A549 (cell line): ENCODE measurements around the gene CTNNA3. TPM values are rescaled to one million over a fixed set of nuclear protein-coding genes. Genes with fewer than 3 reads are reported as not detected.

Experiments
- ATAC-seq, 2 experiments: fragments of 200-7000 bp in 1 of 2; fragments of >200 bp in 1 of 2; cut with Nextera tagmentation in 1 of 2; cut with Tn5 transposase in 1 of 2; 3 replicates each; pipeline versions ENCODE4 v1.8.0 to v1.9.1; 2018 to 2020; ENCODE audit warnings: mild to moderate bottlenecking in 1 of 2, moderate library complexity in 1 of 2
- CTCF ChIA-PET: fragments of 300-600 bp; sonication (Branson Sonifier 250); formaldehyde crosslinking; extraction: SDS; loops from one replicate; lab custom pipeline; 2021; ENCODE audit warnings: antibody characterized with exemption, inconsistent platforms; lab: Yijun Ruan, JAX
- POLR2A ChIA-PET: fragments of 350-600 bp; formaldehyde crosslinking; extraction: SDS; loops from one replicate; lab custom pipeline; 2021; ENCODE audit warnings: antibody characterized with exemption, inconsistent platforms; lab: Yijun Ruan, JAX
- DNase-seq, 2 experiments: peaks; one replicate each; pipeline versions ENCODE4 v3.0.0 to v3.0.0-alpha.2; 2011 to 2016; ENCODE audit warnings: low read depth in 1 of 2, low spot score in 1 of 2
- FAIRE-seq: peaks from 2 replicates; lab custom pipeline; 2011; peaks lifted over from hg19 to GRCh38; lab: Jason Lieb, UNC
- H3K27ac ChIP-seq, 2 experiments: fragments of >200 bp; sonication (Bioruptor Twin); formaldehyde crosslinking; 3 replicates each; pipeline ENCODE4 v1.5.1; 2016 to 2017
- H3K4me1 ChIP-seq: fragments of >200 bp; sonication (Bioruptor Twin); formaldehyde crosslinking; 3 replicates; pipeline ENCODE4 v1.6.1; 2016
- H3K4me2 ChIP-seq: fragments of >200 bp; sonication (Bioruptor Twin); formaldehyde crosslinking; 3 replicates; pipeline ENCODE4 v1.6.1; 2016
- H3K4me3 ChIP-seq: fragments of >200 bp; sonication (Bioruptor Twin); formaldehyde crosslinking; 3 replicates; pipeline ENCODE4 v1.5.1; 2016
- H3K9me3 ChIP-seq: fragments of >200 bp; sonication (Bioruptor Twin); formaldehyde crosslinking; 3 replicates; pipeline ENCODE4 v1.6.1; 2016
- CBX2 ChIP-seq: fragments of 200-600 bp; sonication (generic); IDR thresholded peaks from 2 replicates; pipeline ENCODE4 v1.6.1; 2016; ENCODE audit warnings: low read depth, mild to moderate bottlenecking, borderline replicate concordance
- CBX8 ChIP-seq: fragments of 200-600 bp; sonication (generic); IDR thresholded peaks from 2 replicates; pipeline ENCODE4 v1.6.1; 2016
- E2F6 ChIP-seq: IDR thresholded peaks from 2 replicates; pipeline ENCODE4 v1.6.1; 2012; ENCODE audit warnings: low read depth, borderline replicate concordance
- EP300 ChIP-seq, 2 experiments: fragments of >200 bp; sonication (Bioruptor Twin); formaldehyde crosslinking; IDR thresholded peaks; 2 replicates in 1 of 2; 3 replicates in 1 of 2; pipeline ENCODE4 v1.6.1; 2016 to 2017
- HDAC2 ChIP-seq: fragments of 200-600 bp; sonication (generic); IDR thresholded peaks from 2 replicates; pipeline ENCODE4 v1.6.1; 2016
- HMGXB4 ChIP-seq: fragments of 250-450 bp; sonication (Bioruptor Pico); IDR thresholded peaks from 2 replicates; pipeline ENCODE4 v1.5.0; 2021; ENCODE audit warnings: mild to moderate bottlenecking, moderate library complexity, borderline replicate concordance
- HOXB13 ChIP-seq: fragments of 250-450 bp; sonication (Bioruptor Pico); IDR thresholded peaks from 2 replicates; pipeline ENCODE4 v1.5.0; 2020; ENCODE audit warnings: low read depth, mild to moderate bottlenecking, moderate library complexity
- HOXB5 ChIP-seq: fragments of 250-450 bp; sonication (Bioruptor Pico); IDR thresholded peaks from 2 replicates; pipeline ENCODE4 v1.5.0; 2020; ENCODE audit warnings: mild to moderate bottlenecking, moderate library complexity
- NFE2L2 ChIP-seq: fragments of 150-350 bp; conservative IDR thresholded peaks from 2 replicates; pipeline ENCODE4 v1.6.1; 2014; ENCODE audit warnings: low read length
- NR3C1 ChIP-seq: fragments of >200 bp; sonication (Bioruptor Twin); formaldehyde crosslinking; IDR thresholded peaks from 3 replicates; pipeline ENCODE4 v1.6.1; 2017
- PBX3 ChIP-seq: IDR thresholded peaks from 2 replicates; pipeline ENCODE4 v1.6.1; 2012
- RARB ChIP-seq: fragments of 250-450 bp; sonication (Bioruptor Pico); IDR thresholded peaks from 2 replicates; pipeline ENCODE4 v1.8.0; 2021; ENCODE audit warnings: mild to moderate bottlenecking, moderate library complexity
- REST ChIP-seq: fragments of 200-600 bp; sonication (generic); IDR thresholded peaks from 2 replicates; pipeline ENCODE4 v1.6.1; 2016; ENCODE audit warnings: antibody characterized with exemption, mild to moderate bottlenecking, moderate library complexity
- RNF2 ChIP-seq: fragments of 200-600 bp; sonication (generic); IDR thresholded peaks from 2 replicates; pipeline ENCODE4 v1.6.1; 2016; ENCODE audit warnings: low read depth, mild to moderate bottlenecking, antibody characterized with exemption, moderate library complexity, borderline replicate concordance
- SMC3 ChIP-seq: fragments of >200 bp; sonication (Bioruptor Twin); formaldehyde crosslinking; IDR thresholded peaks from 3 replicates; pipeline ENCODE4 v1.6.1; 2018; ENCODE audit warnings: inconsistent platforms
- TFCP2L1 ChIP-seq: fragments of 250-450 bp; sonication (Bioruptor Pico); IDR thresholded peaks from 2 replicates; pipeline ENCODE4 v1.5.0; 2021; ENCODE audit warnings: mild to moderate bottlenecking
- TP53 ChIP-seq: fragments of 250-450 bp; sonication (Bioruptor Pico); IDR thresholded peaks from 2 replicates; pipeline ENCODE4 v1.5.0; 2021; ENCODE audit warnings: mild to moderate bottlenecking, moderate library complexity
- USF2 ChIP-seq: fragments of 450-650 bp; IDR thresholded peaks from 2 replicates; pipeline ENCODE4 v1.6.1; 2014; ENCODE audit warnings: antibody characterized with exemption
- WGBS: methylation state at CpG from one replicate; pipeline ENCODE4 v1.1.6; 2017; ENCODE audit errors: missing lambda C conversion rate; 5-methylcytosine and 5-hydroxymethylcytosine counted together
- polyA plus RNA-seq, 4 experiments: library from polyadenylated mRNA; depleted of rRNA in 3 of 4; stranded (reverse); fragments of >200 nt; fragmentation: RNase III in 1 of 4; extraction: RNeasy Plus Mini Kit Qiagen cat#74134 plus additional on column Dnase treatment in 1 of 4; gene quantifications; 2 replicates in 3 of 4; 3 replicates in 1 of 4; pipeline ENCODE4 v1.2.3, GENCODE V29; 2011 to 2017
- TF ChIP-seq, protein P1 (sequence below): fragments of >200 bp; sonication (Bioruptor Twin); formaldehyde crosslinking; IDR thresholded peaks from 3 replicates; pipeline ENCODE4 v1.5.1; 2016

The CTNNA3 gene
- polyA plus RNA-seq, 2 of the 4 experiments (the other 2 are of a cell fraction): not detected

DNA sequence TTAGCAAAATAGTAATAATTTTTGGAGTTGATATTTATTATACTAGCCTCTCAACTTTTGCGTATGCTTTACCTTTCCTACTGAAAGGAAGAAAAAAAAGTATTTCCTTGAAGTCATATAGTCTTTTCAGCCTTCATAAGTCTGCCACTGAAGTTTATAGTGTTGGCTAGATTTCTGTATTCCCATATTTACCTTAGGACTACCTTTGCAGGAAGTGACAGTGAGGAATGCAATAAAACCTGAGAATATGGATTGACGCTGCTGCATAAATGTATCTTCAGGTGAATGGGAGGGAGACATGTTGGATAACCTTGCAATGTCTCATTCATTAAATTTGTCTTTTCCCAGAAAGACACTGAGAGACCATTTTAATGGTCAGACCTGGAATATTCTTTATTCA, 776.7 kb downstream of the CTNNA3 start:
- TF ChIP-seq HOXB5 (CRISPR knock-in tag) (no peak), TP53 (CRISPR knock-in tag) (no peak), NR3C1 (no peak), NFE2L2 (no peak), HOXB13 (CRISPR knock-in tag) (no peak), PBX3 (no peak)
- FAIRE-seq (no peak), ATAC-seq (no peak), DNase-seq (no peak)
- no peaks in the 10 kb centered on the region for H3K4me1 ChIP-seq
- H3K9me3 ChIP-seq: no peaks in the 10 kb centered on the region
- CTCF ChIA-PET: no interaction called here
- POLR2A ChIA-PET: no interaction called here
- 59% methylated on average over 2 of the region's 2 CpGs for WGBS
- no peak overlapping the region for H3K4me2 ChIP-seq
- H3K4me3 ChIP-seq: no peak overlapping the region
- H3K27ac ChIP-seq: no peak overlapping the region

DNA sequence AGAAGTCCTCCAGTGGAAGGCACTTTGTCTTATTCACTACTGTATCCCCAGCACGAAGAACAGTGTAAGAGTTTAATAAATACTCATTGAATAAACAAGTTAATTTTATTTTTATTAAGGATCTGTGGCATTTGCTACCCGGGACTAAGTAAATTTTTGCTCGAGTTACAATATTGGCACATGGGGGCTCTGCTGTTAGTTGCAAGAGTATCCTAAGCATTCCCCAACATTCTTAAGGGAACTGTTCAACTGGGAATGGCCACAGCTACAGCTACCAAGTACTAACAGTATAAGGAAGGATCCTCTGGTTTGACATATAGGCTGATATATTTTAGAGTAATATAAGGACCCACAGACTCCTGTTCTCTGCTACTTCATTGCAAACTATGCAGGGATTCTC, 778.9 kb downstream of the CTNNA3 start:
- Histone ChIP-seq H3K27ac (no peak overlapping the region), H3K4me2 (no peak overlapping the region), H3K4me3 (no peak overlapping the region), H3K4me1 (no peaks in the 10 kb centered on the region), H3K9me3 (no peaks in the 10 kb centered on the region)
- FAIRE-seq (no peak), ATAC-seq (no peak), DNase-seq (no peak)
- POLR2A ChIA-PET: no interaction called here
- WGBS: 3% methylated on average over 3 of the region's 3 CpGs
- TF ChIP-seq HOXB5 (CRISPR knock-in tag): no peak
- TF ChIP-seq NFE2L2: no peak
- TF ChIP-seq CBX2: no peak
- no peak for TF ChIP-seq EP300 (IDR thresholded peaks at IDR 0.05)
- no peak for TF ChIP-seq RNF2
- TF ChIP-seq SMC3: no peak
- no peak for TF ChIP-seq PBX3
- no peak for TF ChIP-seq CBX8
- no peak for TF ChIP-seq HMGXB4 (CRISPR knock-in tag)
- no peak for TF ChIP-seq USF2
- CTCF ChIA-PET: interaction anchor here (0.6 kb wide), 1 partner anchor 11 kb away, joined by 3 read pairs; no protein-coding TSS in a partner anchor

DNA sequence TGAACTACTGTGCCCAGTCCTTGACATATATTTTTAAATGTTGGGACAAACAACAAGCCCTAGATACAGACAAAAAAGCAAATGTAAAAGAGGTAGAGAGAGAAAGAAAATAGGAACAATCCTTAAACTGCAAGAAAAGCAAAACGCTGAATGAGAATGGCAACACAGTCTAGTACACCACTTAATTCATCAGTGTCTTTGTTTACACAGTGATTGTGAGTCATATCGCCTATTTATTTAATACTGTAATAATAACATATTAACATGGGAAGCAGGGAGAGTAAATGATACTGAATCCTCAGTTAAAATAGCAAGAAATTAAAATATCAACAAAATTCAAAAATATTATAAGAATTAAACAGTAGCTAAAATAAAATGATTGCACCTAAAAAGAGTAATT, 780.0 kb downstream of the CTNNA3 start:
- no peak for ATAC-seq
- no peak for DNase-seq
- Histone ChIP-seq H3K4me2 (no peak overlapping the region), H3K4me3 (no peak overlapping the region), H3K4me1 (no peaks in the 10 kb centered on the region), H3K27ac (no peak overlapping the region), H3K9me3 (no peaks in the 10 kb centered on the region)
- POLR2A ChIA-PET: no interaction called here
- CTCF ChIA-PET: no interaction called here
- FAIRE-seq: no peak
- WGBS: 1% methylated on average over 2 of the region's 2 CpGs
- no peak for TF ChIP-seq RNF2
- no peak for TF ChIP-seq HDAC2
- no peak for TF ChIP-seq CBX2
- TF ChIP-seq HOXB13 (CRISPR knock-in tag): no peak
- no peak for TF ChIP-seq REST
- no peak for TF ChIP-seq HMGXB4 (CRISPR knock-in tag)
- TF ChIP-seq, protein P1, sequence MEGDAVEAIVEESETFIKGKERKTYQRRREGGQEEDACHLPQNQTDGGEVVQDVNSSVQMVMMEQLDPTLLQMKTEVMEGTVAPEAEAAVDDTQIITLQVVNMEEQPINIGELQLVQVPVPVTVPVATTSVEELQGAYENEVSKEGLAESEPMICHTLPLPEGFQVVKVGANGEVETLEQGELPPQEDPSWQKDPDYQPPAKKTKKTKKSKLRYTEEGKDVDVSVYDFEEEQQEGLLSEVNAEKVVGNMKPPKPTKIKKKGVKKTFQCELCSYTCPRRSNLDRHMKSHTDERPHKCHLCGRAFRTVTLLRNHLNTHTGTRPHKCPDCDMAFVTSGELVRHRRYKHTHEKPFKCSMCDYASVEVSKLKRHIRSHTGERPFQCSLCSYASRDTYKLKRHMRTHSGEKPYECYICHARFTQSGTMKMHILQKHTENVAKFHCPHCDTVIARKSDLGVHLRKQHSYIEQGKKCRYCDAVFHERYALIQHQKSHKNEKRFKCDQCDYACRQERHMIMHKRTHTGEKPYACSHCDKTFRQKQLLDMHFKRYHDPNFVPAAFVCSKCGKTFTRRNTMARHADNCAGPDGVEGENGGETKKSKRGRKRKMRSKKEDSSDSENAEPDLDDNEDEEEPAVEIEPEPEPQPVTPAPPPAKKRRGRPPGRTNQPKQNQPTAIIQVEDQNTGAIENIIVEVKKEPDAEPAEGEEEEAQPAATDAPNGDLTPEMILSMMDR: no peak
- TF ChIP-seq TFCP2L1: no peak
- no peak for TF ChIP-seq E2F6
- no peak for TF ChIP-seq RARB (CRISPR knock-in tag)
